Stomach smooth muscle (tissue), 2 donors: Measurements from ENCODE around the gene SKIDA1.

ENCODE experiments used
- H3K27ac ChIP-seq: one replicate; pipeline ENCODE4 v1.7.0; 2013; ENCODE audit warnings: mild to moderate bottlenecking, low read length, inconsistent platforms
- H3K27me3 ChIP-seq, 2 donors: one replicate each; pipeline ENCODE4 v1.7.0; 2013; ENCODE audit warnings: low read length in 2 of 2; ENCODE audit not compliant: insufficient read depth in 2 of 2, control insufficient read depth in 1 of 2
- H3K36me3 ChIP-seq, 2 donors: one replicate each; pipeline ENCODE4 v1.7.0; 2013; ENCODE audit warnings: low read length in 2 of 2; ENCODE audit not compliant: control insufficient read depth in 2 of 2, insufficient read depth in 2 of 2
- H3K4me1 ChIP-seq: one replicate; pipeline ENCODE4 v1.7.0; 2013; ENCODE audit warnings: low read length; ENCODE audit not compliant: control insufficient read depth, insufficient read depth
- H3K4me3 ChIP-seq, 2 donors: one replicate each; pipeline ENCODE4 v1.7.0; 2013; ENCODE audit warnings: low read length in 2 of 2
- H3K9ac ChIP-seq, 2 donors: one replicate each; pipeline ENCODE4 v1.7.0; 2013; ENCODE audit warnings: low read length in 2 of 2, mild to moderate bottlenecking in 1 of 2
- H3K9me3 ChIP-seq, 2 donors: one replicate each; pipeline ENCODE4 v1.7.0; 2013; ENCODE audit warnings: low read length in 2 of 2; ENCODE audit not compliant: control insufficient read depth in 2 of 2
- donor health status: healthy.
- donor health status: Pancreatic carcinoma.

Gene SKIDA1

DNA sequence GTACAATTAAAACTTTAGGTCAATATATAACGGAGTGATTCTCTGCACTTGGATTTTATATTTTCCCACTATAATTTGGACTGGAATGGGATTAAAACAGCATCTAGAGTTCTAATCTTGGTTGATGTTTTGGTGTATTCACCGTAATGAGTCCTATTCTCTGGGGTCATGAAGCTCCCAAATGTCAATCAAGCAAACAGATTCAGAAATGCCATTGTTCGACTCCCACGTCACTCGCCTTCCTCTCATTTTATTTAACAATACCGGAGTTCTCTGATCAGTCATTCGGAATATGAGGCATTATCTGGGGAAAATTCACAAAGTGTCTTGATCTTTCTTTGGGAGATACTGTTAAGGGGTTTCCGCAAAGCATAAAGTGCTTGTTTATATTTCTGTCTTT, 26.5 kb downstream of the SKIDA1 start:
- Histone ChIP-seq H3K36me3 (no peaks in the 10 kb centered on the region), H3K4me3 (no peak overlapping the region), H3K9me3 (no peaks in the 10 kb centered on the region), H3K9ac (no peak overlapping the region), H3K27ac (no peak overlapping the region), H3K4me1 (peaks cover 19% of the 10 kb centered on the region), H3K27me3 (no peaks in the 10 kb centered on the region)

GRCh38 chr10:21498377-21498776, 27.1 kb downstream of the SKIDA1 start:
- Histone ChIP-seq H3K27me3 (peaks cover 0 to 3% of the 10 kb centered on the region in 2 donors), H3K36me3 (no peaks in the 10 kb centered on the region), H3K9ac (no peak overlapping the region), H3K27ac (no peak overlapping the region), H3K4me1 (peaks cover 19% of the 10 kb centered on the region), H3K9me3 (no peaks in the 10 kb centered on the region), H3K4me3 (no peak overlapping the region)

DNA sequence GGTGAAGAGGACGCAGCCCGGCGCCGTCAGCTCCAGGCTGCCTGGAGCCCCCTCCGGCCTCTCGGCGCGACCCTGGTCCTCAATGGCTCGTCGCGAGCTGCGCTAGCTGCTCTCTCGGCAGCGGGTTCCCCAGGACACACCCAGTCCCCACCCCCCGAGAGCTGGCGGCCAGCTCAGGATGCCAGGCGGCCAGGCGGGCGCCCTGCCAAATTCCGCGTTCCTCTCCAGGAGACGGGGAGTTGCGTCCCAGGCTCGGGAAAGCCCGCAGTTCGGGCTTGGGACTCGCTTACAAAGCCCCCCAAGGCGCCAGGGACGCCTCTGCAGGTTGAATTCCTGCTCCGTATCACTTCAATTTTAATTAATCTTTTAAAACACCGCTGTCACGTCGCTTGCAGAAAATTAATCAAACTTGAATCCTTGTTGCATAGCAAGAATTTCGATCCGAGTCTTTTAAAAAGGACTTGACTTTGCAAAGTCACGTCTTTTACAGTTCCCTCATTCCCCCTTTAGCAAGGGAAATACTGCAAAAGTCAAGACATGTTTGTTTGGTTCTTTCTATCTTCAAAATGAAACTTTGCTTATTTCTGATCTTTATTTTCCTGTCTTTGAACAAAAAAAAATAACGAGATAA, 28.2 kb downstream of the SKIDA1 start:
- H3K4me1 ChIP-seq = peaks cover 19% of the 10 kb centered on the region
- no peaks in the 10 kb centered on the region for H3K9me3 ChIP-seq
- peaks cover 0 to 3% of the 10 kb centered on the region in 2 donors for H3K27me3 ChIP-seq
- peak overlapping the region; percentile 84 to 88 for H3K4me3 ChIP-seq
- peak overlapping the region; percentile 13 to 36 for H3K9ac ChIP-seq
- H3K36me3 ChIP-seq = no peaks in the 10 kb centered on the region
- no peak overlapping the region for H3K27ac ChIP-seq

- Histone ChIP-seq H3K9ac (peak overlapping the region; percentile 13 to 45), H3K27me3 (peaks cover 0 to 3% of the 10 kb centered on the region in 2 donors), H3K36me3 (no peaks in the 10 kb centered on the region), H3K4me1 (peaks cover 19% of the 10 kb centered on the region), H3K9me3 (no peaks in the 10 kb centered on the region), H3K4me3 (peak overlapping the region; percentile 84 to 88), H3K27ac (no peak overlapping the region)
Observed at GRCh38 chr10:21496343-21497176, 28.9 kb downstream of the SKIDA1 start.

GRCh38 chr10:21495752-21496342, 29.6 kb downstream of the SKIDA1 start:
- no peaks in the 10 kb centered on the region for H3K9me3 ChIP-seq
- peak overlapping the region; percentile 84 to 88 for H3K4me3 ChIP-seq
- H3K4me1 ChIP-seq = peaks cover 19% of the 10 kb centered on the region
- H3K36me3 ChIP-seq = no peaks in the 10 kb centered on the region
- no peak overlapping the region for H3K27ac ChIP-seq
- peaks cover 0 to 3% of the 10 kb centered on the region in 2 donors for H3K27me3 ChIP-seq
- peak overlapping the region; percentile 21 to 56 for H3K9ac ChIP-seq

DNA sequence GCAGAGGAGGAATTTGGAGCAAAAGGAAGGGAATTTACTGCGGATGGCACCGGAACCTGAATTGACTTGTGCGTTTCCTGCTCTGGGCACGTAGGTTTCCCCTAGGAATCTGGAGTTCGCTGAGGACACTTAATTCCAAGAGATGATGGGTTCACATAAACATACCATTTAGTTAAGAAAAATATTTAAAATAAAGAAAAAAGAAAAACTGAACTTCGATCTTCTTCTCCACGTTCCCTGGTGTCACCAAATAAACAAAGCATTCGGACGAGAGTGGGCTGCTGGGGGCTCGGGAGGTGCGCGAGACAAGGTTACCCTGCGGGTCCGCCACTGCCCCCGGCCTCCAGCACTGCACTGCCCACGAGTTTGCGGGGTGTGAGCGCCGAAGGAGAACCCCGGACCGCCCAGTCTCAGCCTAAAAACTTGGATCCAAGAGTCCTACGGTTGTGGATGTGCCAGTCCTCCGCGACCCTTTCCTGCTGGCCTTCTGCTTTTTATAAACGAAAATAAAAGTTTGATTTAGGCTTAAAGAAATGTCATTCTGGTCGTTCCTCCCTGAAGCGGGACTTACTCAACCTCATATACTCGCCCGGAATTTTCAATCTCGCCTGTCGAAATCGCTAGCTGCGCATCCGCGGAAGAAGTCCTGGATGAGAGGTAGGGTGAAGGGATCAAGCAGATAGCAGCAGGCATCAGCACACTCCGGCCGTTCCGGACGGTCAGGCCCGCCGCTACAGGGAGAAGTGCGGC, 30.3 kb downstream of the SKIDA1 start:
- Histone ChIP-seq H3K9ac (peak overlapping the region; percentile 43 to 56), H3K36me3 (no peaks in the 10 kb centered on the region), H3K4me1 (peaks cover 19% of the 10 kb centered on the region), H3K4me3 (peak overlapping the region; percentile 84 to 88), H3K27me3 (peaks cover 0 to 3% of the 10 kb centered on the region in 2 donors), H3K9me3 (no peaks in the 10 kb centered on the region), H3K27ac (no peak overlapping the region)

DNA sequence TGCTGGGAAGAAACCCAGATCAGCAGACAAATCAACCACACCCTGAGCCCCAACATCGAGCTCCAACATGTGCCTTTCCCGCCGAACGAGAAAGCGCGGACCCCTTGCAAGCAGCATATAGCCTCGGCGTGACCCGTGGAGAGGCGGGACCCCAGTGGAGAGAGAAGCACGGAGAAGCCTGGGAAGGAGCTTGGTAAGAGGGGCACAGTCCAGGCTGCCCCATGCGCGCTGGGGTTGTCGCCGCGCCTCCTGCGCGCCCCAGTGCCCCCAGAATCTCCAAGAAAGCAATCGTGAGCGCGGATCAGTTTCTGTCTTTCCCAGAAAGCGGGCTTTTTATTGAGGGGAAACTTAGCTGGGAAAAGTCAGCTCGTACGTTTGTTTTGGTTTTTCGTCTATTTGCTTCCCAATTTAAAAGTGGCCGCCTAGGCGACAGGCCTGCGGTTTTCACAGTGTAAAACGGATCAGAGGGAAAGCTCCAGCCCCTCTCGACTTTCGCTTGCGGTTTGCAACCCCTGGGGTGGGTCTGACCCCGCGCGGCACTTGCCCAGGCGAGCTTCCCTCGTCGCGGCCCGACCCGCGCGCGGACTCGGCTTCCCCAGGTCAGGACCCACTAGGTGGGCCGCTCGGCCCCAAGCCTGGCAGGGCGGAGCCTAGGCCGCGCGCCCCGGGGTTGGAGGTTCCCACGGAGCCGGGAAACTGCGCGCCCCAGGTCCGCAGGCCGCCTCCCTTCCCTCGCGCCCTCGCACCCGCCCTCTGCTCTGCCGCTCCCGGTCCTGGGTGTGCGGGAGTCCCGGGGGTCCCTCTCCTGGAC, 31.1 kb downstream of the SKIDA1 start:
- Histone ChIP-seq H3K27ac (no peak overlapping the region), H3K36me3 (no peaks in the 10 kb centered on the region), H3K4me1 (peaks cover 19% of the 10 kb centered on the region), H3K9ac (peak overlapping the region; percentile 43 to 56), H3K27me3 (peaks cover 0 to 3% of the 10 kb centered on the region in 2 donors), H3K4me3 (peak overlapping the region; percentile 84 to 88), H3K9me3 (no peaks in the 10 kb centered on the region)

GRCh38 chr10:21493784-21494183, 31.7 kb downstream of the SKIDA1 start:
- Histone ChIP-seq H3K4me1 (peaks cover 19% of the 10 kb centered on the region), H3K27me3 (peaks cover 0 to 3% of the 10 kb centered on the region in 2 donors), H3K4me3 (peak overlapping the region in 1 of 2 donors; percentile 88), H3K27ac (no peak overlapping the region), H3K36me3 (no peaks in the 10 kb centered on the region), H3K9ac (no peak overlapping the region), H3K9me3 (no peaks in the 10 kb centered on the region)

DNA sequence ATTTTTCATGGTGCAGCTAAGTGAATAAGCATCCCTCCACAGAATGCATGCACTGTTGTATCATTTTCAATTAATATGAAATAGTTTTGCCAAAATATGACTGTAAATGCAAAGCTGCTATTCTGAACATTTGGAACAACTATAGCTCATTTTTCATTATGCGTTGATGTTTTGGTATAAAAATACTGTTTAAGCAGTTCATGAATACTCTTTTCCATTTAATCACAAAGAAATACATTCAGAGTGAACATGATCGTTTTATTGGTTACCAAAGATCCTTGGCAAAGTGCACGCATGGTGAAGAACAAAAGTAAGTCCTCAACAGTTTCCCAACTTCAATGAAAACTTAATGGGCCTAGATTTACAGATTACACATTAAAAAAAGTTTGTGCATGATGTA, 33.1 kb downstream of the SKIDA1 start:
- Histone ChIP-seq H3K4me1 (peaks cover 19% of the 10 kb centered on the region), H3K27ac (no peak overlapping the region), H3K9me3 (no peaks in the 10 kb centered on the region), H3K36me3 (no peaks in the 10 kb centered on the region), H3K9ac (no peak overlapping the region), H3K27me3 (peaks cover 0 to 3% of the 10 kb centered on the region in 2 donors), H3K4me3 (no peak overlapping the region)

DNA sequence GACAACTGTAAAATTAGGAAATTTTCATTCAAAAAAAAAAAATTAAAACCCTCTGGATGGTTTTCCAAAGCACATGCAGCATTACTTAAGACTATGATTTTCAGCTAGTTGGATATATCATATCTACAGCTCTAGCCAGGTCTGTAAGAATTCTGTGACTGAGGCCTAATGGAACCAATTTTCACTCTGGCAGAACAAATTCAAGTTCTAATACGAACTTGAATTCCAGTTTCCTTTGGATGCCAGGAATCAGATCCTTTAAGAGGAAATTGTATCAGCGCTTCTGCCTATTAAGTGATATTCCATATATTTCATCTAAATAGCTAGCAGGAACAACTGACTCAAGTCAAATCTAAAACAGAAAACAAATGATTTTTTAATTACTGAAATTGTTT, 34.8 kb downstream of the SKIDA1 start:
- Histone ChIP-seq H3K9ac (no peak overlapping the region), H3K36me3 (no peaks in the 10 kb centered on the region), H3K9me3 (no peaks in the 10 kb centered on the region), H3K4me3 (no peak overlapping the region), H3K27ac (no peak overlapping the region), H3K4me1 (peaks cover 8% of the 10 kb centered on the region), H3K27me3 (peaks cover 0 to 3% of the 10 kb centered on the region in 2 donors)
